ENCODE results near the gene RER1. TPM values are rescaled to one million over a fixed set of nuclear protein-coding genes. Genes with fewer than 3 reads are reported as not detected.

RER1 gene
- polyA plus RNA-seq, 3 donors = 116 to 126 (median 119) TPM

DNA sequence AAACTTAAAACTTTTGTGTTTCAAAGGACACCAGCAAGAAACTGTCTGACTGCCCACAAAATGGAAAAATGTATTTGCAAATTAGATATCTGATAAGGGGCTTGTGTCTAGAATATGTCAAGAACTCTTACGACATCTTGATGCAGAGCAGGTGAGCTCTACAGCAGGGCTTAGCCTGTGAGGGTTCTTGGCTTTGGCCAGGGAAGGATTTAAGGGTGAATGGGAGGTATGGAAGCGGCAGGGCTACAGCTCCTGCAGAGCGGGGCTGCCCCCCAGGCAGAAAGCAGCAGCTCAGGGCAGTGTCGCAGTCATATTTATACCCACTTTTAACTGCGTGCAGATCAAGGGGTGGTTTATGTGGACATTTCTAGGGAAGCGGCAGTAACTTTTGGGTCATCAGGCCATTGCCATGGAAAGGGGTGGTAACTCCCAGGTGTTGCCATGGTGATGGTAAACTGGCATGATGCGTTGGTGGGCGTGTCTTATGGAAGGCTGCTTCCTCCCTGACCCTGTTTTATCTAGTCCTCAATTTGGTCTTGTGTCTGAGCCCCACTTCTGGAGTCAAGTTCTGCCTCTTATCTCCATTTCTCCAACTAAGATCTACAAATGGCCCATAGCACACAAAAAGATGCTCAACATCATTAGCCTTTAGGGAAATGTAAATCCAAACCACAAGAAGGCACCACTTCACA is 23.4 kb upstream of the RER1 start:
- DNase-seq (ENCODE audit: extremely low read depth in 1 of 11, low read depth in 9 of 11, low spot score in 4 of 11) = no peak

DNA sequence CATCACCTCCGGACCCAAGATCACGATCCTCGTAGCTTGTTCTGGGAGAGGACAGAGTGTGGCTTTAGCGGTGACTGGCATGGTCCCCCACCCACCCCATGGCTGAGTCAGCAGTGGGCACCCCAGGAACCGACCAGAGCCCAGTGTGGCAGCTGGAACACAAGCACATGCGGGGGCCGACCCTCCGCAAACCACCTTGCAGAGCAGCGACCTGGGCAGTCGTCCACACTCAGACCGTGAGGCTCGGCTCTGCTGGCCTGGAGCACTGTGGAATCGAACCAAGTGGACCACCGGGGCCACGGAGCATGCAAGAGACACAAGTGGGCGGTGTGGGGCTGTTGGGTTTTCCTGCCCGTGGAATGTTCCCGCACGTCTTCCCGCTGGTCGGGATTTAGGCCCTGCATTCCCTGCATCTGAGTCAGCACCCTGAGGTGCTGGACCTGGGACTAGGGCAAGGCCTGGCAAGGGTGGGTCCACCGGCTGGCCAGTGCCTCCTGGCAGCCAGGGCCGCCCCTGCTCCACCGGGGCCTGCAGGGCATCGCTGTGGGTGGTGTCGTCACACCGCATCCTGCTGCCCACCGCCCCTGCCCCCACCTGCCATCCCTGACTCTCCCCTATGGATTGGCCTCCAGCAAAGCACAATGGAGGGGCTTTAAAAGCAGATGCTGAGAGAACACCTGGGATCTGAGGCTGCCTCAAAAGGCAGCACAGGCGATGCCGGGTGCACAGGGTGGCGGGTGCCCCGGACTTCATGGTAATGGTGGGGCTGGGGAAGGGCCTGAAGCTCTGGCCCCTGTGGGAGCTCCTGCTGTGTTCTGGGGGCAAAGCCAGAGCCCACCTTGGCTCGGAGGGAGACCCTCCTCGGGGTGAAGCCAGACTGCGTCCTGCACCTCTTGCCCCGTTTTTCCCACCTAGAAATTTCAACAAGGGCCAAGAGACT is 18.8 kb upstream of the RER1 start:
- no peak for DNase-seq (ENCODE audit: extremely low read depth in 1 of 11, low read depth in 9 of 11, low spot score in 4 of 11)

GRCh38 chr1:2373551-2374251 is 17.9 kb upstream of the RER1 start:
- DNase-seq (ENCODE audit: extremely low read depth in 1 of 11, low read depth in 9 of 11, low spot score in 4 of 11) = no peak

GRCh38 chr1:2374252-2375155 is 17.1 kb upstream of the RER1 start:
- no peak for DNase-seq (ENCODE audit: extremely low read depth in 1 of 11, low read depth in 9 of 11, low spot score in 4 of 11)

- DNase-seq (ENCODE audit: extremely low read depth in 1 of 11, low read depth in 9 of 11, low spot score in 4 of 11) = no peak
These were observed 16.3 kb upstream of the RER1 start for GRCh38 chr1:2375246-2375922.

DNA sequence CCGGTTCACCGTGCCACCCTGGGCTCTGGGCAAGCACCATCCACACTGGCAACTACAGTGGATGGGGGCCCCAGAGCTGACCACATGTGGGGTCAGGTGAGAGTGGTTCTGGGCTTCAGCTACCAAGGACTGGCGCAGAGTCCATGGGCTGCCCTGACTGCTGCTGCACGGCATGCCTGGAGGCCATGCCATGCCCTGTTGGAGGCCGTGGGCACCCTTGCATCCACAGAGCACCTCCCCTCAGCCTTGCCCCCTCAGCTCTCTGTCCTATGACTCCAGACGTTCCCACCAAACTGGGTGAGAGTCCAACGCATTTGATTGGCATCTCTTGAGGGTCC is 15.7 kb upstream of the RER1 start:
- DNase-seq (ENCODE audit: extremely low read depth in 1 of 11, low read depth in 9 of 11, low spot score in 4 of 11) = no peak

DNA sequence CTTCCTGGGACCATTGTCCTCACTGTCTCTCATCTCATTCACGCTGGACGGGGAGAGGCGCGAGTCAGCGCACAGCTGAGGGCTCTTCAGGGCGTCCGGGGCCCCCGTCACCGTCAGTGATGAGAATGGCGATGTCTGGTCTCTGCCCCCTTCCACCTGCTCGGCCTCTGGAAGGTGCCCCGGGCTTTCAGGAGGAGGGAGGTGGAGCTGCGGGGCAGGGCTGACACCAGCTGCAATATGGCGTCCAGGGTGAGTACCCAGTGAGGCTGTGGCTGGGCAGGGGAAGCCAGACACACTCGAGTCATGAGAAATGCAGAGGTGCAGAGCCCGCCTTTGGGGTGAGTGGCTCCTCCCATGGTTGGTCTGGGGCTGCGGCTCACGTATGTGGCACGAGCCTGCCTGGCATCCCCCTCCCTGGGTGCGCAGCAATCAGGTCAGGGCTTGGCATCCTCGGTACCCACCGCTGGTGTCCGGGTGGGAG is 15.3 kb upstream of the RER1 start:
- DNase-seq (ENCODE audit: extremely low read depth in 1 of 11, low read depth in 9 of 11, low spot score in 4 of 11) = no peak

- DNase-seq (ENCODE audit: extremely low read depth in 1 of 11, low read depth in 9 of 11, low spot score in 4 of 11) = no peak
These were observed 14.5 kb upstream of the RER1 start for GRCh38 chr1:2376931-2377672.

- DNase-seq (ENCODE audit: extremely low read depth in 1 of 11, low read depth in 9 of 11, low spot score in 4 of 11) = no peak
These were observed 13.7 kb upstream of the RER1 start for GRCh38 chr1:2377751-2378440.

- DNase-seq (ENCODE audit: extremely low read depth in 1 of 11, low read depth in 9 of 11, low spot score in 4 of 11) = no peak
These were observed 13.2 kb upstream of the RER1 start for GRCh38 chr1:2378441-2378851.

- DNase-seq (ENCODE audit: extremely low read depth in 1 of 11, low read depth in 9 of 11, low spot score in 4 of 11) = no peak
These were observed 12.5 kb upstream of the RER1 start for GRCh38 chr1:2378956-2379732.

DNA sequence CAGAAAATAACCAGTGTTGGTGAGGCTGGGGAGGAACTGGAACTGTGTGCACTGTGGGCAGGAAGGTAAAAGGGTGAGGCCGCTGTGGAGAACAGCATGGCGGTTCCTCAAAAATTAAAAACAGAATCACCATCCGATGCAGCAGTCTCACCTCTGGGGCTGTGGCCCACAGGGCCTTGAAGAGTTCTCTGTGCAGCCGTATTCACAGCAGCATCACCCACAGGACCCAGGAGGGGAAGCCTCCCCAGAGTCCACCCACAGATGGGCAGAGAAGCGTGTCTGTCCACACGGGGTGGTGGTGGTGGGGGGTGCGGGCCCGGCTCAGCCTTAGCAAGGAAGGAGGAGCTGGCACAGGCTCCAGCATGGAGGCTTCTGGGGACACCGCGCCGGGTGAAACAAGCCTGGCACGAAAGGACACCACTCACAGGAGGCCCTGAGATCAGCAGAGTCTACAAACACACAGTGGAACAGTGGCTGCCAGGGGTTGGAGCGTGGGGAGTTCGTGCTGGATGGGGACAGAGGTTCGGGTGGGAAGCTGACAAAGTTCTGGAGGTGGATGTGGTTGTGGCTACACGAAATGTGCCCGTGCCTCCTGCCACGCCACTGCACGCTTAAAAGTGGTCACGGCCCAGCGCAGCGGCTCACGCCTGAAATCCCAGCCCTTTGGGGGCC is 11.8 kb upstream of the RER1 start:
- no peak for DNase-seq (ENCODE audit: extremely low read depth in 1 of 11, low read depth in 9 of 11, low spot score in 4 of 11)

DNA sequence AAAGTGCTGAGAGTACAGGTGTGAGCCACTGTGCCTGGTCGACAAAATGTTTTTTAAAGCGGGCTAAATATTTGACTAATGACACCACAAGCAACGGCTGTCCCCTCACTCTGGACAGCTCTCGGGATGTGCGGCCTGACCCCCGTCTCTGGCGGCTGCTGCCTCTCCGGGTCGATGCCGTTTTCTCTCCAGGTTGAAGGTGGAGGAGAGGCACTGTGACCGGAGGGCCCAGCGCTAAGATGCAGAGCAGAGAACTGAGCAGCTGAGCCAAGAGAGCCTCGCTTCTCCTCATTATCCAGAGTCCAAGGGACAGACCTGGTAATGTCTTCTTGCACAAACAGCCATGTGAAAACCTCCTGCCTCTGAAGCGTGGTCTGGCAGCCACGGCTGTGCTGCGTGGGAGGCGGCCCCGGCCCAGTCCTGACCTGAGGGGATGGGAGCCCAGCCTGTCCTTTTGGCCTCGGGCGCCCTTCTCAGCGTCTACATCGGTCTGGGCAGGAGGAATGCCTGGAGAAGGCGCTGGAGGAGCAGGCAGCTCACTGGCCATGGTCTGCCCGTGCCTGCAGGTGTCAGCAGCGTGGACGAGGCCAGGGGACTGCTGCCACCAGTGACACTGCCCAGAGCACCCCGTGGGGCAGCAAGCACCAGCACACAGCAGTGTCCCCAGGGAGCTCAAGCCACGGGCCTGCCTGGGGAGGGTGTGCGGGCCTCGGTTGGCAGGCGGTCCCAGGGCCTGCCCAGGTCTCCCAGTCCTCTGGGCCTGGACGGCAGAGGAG is 10.6 kb upstream of the RER1 start:
- DNase-seq (ENCODE audit: extremely low read depth in 1 of 11, low read depth in 9 of 11, low spot score in 4 of 11) = no peak

GRCh38 chr1:2381741-2382620 is 9.7 kb upstream of the RER1 start:
- DNase-seq (ENCODE audit: extremely low read depth in 1 of 11, low read depth in 9 of 11, low spot score in 4 of 11) = peak in 10 of 11 donors; percentile 39 to 67 (median 57)
